ENCODE results near the gene IFI44L.

- TF ChIP-seq, protein P1, sequence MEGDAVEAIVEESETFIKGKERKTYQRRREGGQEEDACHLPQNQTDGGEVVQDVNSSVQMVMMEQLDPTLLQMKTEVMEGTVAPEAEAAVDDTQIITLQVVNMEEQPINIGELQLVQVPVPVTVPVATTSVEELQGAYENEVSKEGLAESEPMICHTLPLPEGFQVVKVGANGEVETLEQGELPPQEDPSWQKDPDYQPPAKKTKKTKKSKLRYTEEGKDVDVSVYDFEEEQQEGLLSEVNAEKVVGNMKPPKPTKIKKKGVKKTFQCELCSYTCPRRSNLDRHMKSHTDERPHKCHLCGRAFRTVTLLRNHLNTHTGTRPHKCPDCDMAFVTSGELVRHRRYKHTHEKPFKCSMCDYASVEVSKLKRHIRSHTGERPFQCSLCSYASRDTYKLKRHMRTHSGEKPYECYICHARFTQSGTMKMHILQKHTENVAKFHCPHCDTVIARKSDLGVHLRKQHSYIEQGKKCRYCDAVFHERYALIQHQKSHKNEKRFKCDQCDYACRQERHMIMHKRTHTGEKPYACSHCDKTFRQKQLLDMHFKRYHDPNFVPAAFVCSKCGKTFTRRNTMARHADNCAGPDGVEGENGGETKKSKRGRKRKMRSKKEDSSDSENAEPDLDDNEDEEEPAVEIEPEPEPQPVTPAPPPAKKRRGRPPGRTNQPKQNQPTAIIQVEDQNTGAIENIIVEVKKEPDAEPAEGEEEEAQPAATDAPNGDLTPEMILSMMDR (IDR thresholded peaks at IDR 0.05), result no peak
- TF ChIP-seq POLR2A (IDR thresholded peaks at IDR 0.05), result no peak
Observed at GRCh38 chr1:78672428-78672827, 52.2 kb downstream of the IFI44L start.
